Bronchial epithelial cell (primary cell): Measurements from ENCODE around the gene FAM89B. TPM values are rescaled to one million over a fixed set of nuclear protein-coding genes. Genes with fewer than 3 reads are reported as not detected.

Experiments used
- DNase-seq: peaks from one replicate; pipeline ENCODE4 v3.0.0-alpha.2; 2010; ENCODE audit warnings: low read depth
- FAIRE-seq: peaks from 2 replicates; lab custom pipeline; 2011; peaks lifted over from hg19 to GRCh38; lab: Jason Lieb, UNC
- H3K27me3 ChIP-seq: 2 replicates; pipeline ENCODE4 v1.5.1; 2011; ENCODE audit warnings: low read length; ENCODE audit not compliant: control insufficient read depth, insufficient read depth
- H3K36me3 ChIP-seq: 2 replicates; pipeline ENCODE4 v1.5.1; 2011; ENCODE audit warnings: low read length; ENCODE audit not compliant: control insufficient read depth, insufficient read depth
- H3K4me3 ChIP-seq: 2 replicates; pipeline ENCODE4 v1.5.1; 2011; ENCODE audit warnings: mild to moderate bottlenecking, low read depth, low read length, control low read depth
- total RNA-seq: library from RNA; depleted of rRNA; stranded (reverse); fragments of >200 nt; gene quantifications from 2 replicates; pipeline ENCODE4 v1.2.1, GENCODE V29; 2014
- TF ChIP-seq, protein P1 (sequence below): IDR thresholded peaks from 2 replicates; pipeline ENCODE4 v1.5.1; 2011; ENCODE audit warnings: mild to moderate bottlenecking, moderate library complexity, low read length, control low read depth, inconsistent platforms; ENCODE audit not compliant: insufficient read depth, severe bottlenecking

Gene FAM89B
- total RNA-seq, 1 donor from 2014 or later: 10.8 TPM

GRCh38 chr11:65574811-65575567 is 2.7 kb downstream of the FAM89B start:
- FAIRE-seq (no peak), DNase-seq (no peak)
- H3K4me3 ChIP-seq: peak overlapping the region; percentile 44

DNA sequence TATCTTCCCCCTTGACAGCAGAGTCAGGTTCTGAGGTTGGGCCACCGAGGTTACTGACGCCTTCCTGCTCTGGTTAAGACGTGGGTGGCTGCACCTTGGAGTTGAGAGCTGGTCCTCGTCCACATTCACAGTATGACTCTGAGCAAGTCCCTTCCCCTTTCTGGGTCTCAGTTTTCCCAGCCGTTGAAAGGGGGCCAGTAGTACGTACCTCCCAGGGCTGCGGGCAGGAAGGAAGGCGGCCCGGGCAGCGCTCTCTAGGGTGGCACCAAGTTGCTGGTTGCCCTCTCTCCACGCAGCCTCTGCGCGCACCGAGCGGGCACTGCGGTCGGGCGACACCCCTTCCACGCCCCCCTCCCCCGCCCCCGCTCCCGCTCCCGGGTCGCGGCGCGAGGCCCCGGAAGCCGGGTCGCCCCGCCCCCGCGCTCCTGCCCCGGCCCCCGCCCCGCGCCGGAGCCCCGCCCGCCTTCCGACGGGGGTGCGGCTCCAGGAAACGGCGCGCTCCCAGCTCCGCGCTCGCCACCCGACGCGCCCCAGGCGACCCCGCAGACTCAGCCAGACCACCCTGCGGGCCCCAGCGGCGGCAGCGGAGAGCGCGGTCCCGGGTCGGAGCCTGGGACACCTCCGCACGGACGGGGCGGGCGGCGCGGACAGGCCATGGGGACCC is 3.4 kb downstream of the FAM89B start, which contains the start of gene EHBP1L1:
Gene EHBP1L1, plus strand, starts transcription at position 486 of the 664 bp plus-strand sequence. CDS start 250 bp downstream, outside the sequence.
- peaks cover 19% of the 10 kb centered on the region for H3K36me3 ChIP-seq
- peak; percentile 61 for DNase-seq

More at GRCh38 chr11:65574811-65575567, 2.7 kb downstream of the FAM89B start:
- TF ChIP-seq, protein P1, sequence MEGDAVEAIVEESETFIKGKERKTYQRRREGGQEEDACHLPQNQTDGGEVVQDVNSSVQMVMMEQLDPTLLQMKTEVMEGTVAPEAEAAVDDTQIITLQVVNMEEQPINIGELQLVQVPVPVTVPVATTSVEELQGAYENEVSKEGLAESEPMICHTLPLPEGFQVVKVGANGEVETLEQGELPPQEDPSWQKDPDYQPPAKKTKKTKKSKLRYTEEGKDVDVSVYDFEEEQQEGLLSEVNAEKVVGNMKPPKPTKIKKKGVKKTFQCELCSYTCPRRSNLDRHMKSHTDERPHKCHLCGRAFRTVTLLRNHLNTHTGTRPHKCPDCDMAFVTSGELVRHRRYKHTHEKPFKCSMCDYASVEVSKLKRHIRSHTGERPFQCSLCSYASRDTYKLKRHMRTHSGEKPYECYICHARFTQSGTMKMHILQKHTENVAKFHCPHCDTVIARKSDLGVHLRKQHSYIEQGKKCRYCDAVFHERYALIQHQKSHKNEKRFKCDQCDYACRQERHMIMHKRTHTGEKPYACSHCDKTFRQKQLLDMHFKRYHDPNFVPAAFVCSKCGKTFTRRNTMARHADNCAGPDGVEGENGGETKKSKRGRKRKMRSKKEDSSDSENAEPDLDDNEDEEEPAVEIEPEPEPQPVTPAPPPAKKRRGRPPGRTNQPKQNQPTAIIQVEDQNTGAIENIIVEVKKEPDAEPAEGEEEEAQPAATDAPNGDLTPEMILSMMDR: no peak
- H3K27me3 ChIP-seq: no peaks in the 10 kb centered on the region
- peaks cover 14% of the 10 kb centered on the region for H3K36me3 ChIP-seq

GRCh38 chr11:65576232-65576866 is 4.0 kb downstream of the FAM89B start:
- Histone ChIP-seq H3K27me3 (no peaks in the 10 kb centered on the region), H3K36me3 (peaks cover 24% of the 10 kb centered on the region), H3K4me3 (peak overlapping the region; percentile 63)
- DNase-seq: no peak
- TF ChIP-seq, protein P1: no peak
- no peak for FAIRE-seq

More for the DNA sequence above, 3.4 kb downstream of the FAM89B start, which contains the start of gene EHBP1L1:
- TF ChIP-seq, protein P1: no peak
- no peak for FAIRE-seq
- peak within 1 kb of the TSS; percentile 63 for H3K4me3 ChIP-seq
- H3K27me3 ChIP-seq: no peaks in the 10 kb centered on the region

- TF ChIP-seq, protein P1: no peak
- Histone ChIP-seq H3K36me3 (peaks cover 29% of the 10 kb centered on the region), H3K4me3 (peak overlapping the region; percentile 63), H3K27me3 (no peaks in the 10 kb centered on the region)
- peak; percentile 84 for DNase-seq
- FAIRE-seq: peak; percentile 79
Observed at GRCh38 chr11:65576867-65577755, 4.8 kb downstream of the FAM89B start.

GRCh38 chr11:65577756-65578109 is 5.4 kb downstream of the FAM89B start:
- FAIRE-seq (no peak), DNase-seq (no peak)
- Histone ChIP-seq H3K4me3 (no peak overlapping the region), H3K36me3 (peaks cover 29% of the 10 kb centered on the region), H3K27me3 (no peaks in the 10 kb centered on the region)
- TF ChIP-seq, protein P1: no peak
